Osteocyte (in vitro differentiated cells): ENCODE measurements around the gene MIEF1. TPM values are rescaled to one million over a fixed set of nuclear protein-coding genes. Genes with fewer than 3 reads are reported as not detected.
A peak's percentile ranks its signal among the peaks of the same experiment; 100 is the strongest.

Experiments used
- DNase-seq: peaks from one replicate; pipeline ENCODE4 v3.0.0; 2021; ENCODE audit warnings: mixed read lengths; ENCODE audit not compliant: unreplicated experiment; ENCODE audit errors: extremely low spot score
- H3K27ac Mint-ChIP-seq: one replicate; pipeline ENCODE4 v1.8.0; 2021; ENCODE audit warnings: mild to moderate bottlenecking, mixed read lengths; ENCODE audit not compliant: unreplicated experiment
- H3K27me3 Mint-ChIP-seq: one replicate; pipeline ENCODE4 v1.8.0; 2021; ENCODE audit warnings: mixed read lengths; ENCODE audit not compliant: unreplicated experiment
- H3K36me3 Mint-ChIP-seq: one replicate; pipeline ENCODE4 v1.8.0; 2021; ENCODE audit warnings: mixed read lengths; ENCODE audit not compliant: unreplicated experiment
- H3K4me1 Mint-ChIP-seq: one replicate; pipeline ENCODE4 v1.8.0; 2021; ENCODE audit warnings: mixed read lengths; ENCODE audit not compliant: unreplicated experiment
- H3K4me3 Mint-ChIP-seq: one replicate; pipeline ENCODE4 v1.8.0; 2021; ENCODE audit warnings: mild to moderate bottlenecking, moderate library complexity, mixed read lengths; ENCODE audit not compliant: unreplicated experiment
- H3K9me3 Mint-ChIP-seq: one replicate; pipeline ENCODE4 v1.8.0; 2021; ENCODE audit warnings: mixed read lengths; ENCODE audit not compliant: unreplicated experiment
- total RNA-seq: library from RNA; stranded (reverse); gene quantifications from 2 replicates; pipeline ENCODE4 v1.2.1, GENCODE V29; 2021
- TF ChIP-seq, protein P1 (sequence below): fragments of 200-600 bp; sonication (generic); IDR thresholded peaks from 2 replicates; pipeline ENCODE4 v1.5.0; 2021; ENCODE audit warnings: antibody characterized with exemption, mild to moderate bottlenecking, moderate library complexity

The MIEF1 gene
- total RNA-seq, 1 donor from 2014 or later = 25.8 TPM

DNA sequence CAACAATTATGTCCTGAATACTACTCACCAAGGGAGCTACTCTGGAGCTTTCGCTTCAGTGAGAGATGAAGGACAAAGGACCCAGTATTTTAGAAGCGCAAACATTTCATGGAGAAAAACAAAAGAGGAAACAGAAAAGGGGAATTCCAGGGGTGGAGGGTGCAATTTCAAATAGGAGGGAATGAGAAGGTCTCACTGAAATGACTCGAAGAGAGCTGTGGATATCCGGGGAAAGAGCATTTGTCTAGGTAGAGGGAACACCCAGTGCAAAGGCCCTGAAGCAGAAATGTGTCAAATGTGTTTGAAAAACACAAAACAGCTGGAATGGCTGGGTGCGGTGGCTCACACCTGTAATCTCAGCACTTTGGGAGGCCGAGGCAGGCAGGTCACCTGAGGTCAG lies 28.0 kb downstream of the MIEF1 start:
- Mint-ChIP-seq H3K9me3 (no peaks in the 10 kb centered on the region), H3K4me3 (no peak overlapping the region)

DNA sequence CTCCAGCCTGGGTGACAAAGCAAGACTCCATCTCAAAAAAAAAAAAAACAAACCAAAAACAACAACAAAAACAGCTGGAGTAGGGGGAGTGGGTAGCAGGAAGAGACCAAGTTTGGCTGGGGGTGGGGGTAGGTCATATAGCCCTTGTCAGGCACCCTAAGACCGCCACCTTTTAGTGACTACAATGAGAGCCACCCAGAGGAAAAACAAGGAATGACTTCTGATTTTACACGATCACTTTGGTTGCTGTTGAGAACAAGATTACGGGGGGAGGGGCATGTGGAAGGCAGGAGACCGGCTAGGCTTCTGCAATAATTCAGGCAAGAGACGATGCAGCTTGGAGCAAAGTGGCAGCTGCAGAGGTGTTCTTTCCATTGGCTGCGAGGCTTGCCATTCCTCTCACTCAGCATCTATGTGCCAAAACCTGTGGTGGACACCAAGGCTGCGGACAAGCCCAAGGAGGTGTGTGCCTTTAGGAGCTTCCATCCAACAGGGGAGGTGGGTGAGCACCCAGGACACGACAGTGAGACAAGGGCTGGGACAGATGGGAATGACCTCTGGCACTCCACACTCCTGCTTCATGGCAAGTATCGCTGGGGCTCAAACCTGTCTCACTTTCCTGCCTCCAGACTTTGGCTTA lies 28.7 kb downstream of the MIEF1 start:
- TF ChIP-seq, protein P1, sequence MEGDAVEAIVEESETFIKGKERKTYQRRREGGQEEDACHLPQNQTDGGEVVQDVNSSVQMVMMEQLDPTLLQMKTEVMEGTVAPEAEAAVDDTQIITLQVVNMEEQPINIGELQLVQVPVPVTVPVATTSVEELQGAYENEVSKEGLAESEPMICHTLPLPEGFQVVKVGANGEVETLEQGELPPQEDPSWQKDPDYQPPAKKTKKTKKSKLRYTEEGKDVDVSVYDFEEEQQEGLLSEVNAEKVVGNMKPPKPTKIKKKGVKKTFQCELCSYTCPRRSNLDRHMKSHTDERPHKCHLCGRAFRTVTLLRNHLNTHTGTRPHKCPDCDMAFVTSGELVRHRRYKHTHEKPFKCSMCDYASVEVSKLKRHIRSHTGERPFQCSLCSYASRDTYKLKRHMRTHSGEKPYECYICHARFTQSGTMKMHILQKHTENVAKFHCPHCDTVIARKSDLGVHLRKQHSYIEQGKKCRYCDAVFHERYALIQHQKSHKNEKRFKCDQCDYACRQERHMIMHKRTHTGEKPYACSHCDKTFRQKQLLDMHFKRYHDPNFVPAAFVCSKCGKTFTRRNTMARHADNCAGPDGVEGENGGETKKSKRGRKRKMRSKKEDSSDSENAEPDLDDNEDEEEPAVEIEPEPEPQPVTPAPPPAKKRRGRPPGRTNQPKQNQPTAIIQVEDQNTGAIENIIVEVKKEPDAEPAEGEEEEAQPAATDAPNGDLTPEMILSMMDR = peak; percentile 30
- peak overlapping the region; percentile 71 for H3K27ac Mint-ChIP-seq
- peaks cover 58% of the 10 kb centered on the region for H3K4me1 Mint-ChIP-seq
- peak overlapping the region; percentile 51 for H3K4me3 Mint-ChIP-seq
- peaks cover 6% of the 10 kb centered on the region for H3K36me3 Mint-ChIP-seq
- H3K9me3 Mint-ChIP-seq = no peaks in the 10 kb centered on the region
- H3K27me3 Mint-ChIP-seq = no peaks in the 10 kb centered on the region
- DNase-seq = no peak

More for the DNA sequence above, 28.0 kb downstream of the MIEF1 start:
- DNase-seq = no peak
- TF ChIP-seq, protein P1 = no peak
- peaks cover 12% of the 10 kb centered on the region for H3K36me3 Mint-ChIP-seq
- peaks cover 64% of the 10 kb centered on the region for H3K4me1 Mint-ChIP-seq
- no peaks in the 10 kb centered on the region for H3K27me3 Mint-ChIP-seq
- peak overlapping the region; percentile 38 for H3K27ac Mint-ChIP-seq

DNA sequence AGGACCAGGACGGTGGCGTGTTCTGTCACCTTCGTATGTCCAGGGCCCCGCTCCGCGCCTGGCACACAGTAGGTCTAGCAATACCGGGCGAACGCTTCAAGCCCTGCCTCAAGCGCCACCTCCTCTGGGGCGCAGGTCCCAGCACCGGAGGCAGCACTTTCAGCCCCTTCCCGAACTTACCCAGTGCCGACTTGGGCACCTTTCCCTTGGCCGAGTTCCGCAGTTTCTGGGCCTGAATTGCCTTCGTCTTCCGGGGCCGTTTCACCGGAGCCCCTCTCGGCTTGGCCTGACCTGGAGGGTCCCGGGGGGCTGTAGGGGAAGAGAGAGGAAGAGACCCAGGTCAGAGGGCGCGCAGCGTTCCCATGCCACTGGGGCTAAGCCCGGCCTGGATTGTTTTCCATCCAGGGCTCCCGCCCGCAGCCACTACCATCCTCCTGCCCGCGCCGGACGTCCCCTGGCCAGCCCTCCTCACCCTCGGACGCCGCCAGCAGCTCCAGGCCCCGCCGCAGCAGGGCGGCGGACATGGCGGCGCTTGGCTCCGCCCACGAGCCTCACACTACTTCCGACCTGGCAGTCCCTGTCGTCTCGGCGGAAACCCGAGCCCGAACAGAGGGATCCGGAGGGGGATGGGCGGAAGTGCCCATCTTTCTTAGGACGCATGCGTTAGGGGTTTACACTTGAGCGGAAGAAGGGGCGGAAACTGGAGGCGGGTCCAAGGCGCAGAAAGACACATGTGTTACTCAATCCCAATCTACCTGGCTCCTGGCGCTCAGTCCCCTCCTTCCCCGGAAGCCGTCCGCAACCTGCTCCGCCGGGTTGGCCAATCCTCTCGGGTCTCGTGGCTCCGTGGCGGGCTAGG lies 30.4 kb downstream of the MIEF1 start, which contains the start of gene RPS19BP1:
Gene RPS19BP1, minus strand, starts transcription at position 534 of the 859 bp plus-strand sequence. Its CDS starts 10 bp downstream, at position 524.
- Mint-ChIP-seq H3K27ac (peak within 1 kb of the TSS; percentile 92), H3K9me3 (no peaks in the 10 kb centered on the region), H3K27me3 (no peaks in the 10 kb centered on the region), H3K4me1 (peaks cover 51% of the 10 kb centered on the region), H3K4me3 (peak within 1 kb of the TSS; percentile 93), H3K36me3 (peaks cover 6% of the 10 kb centered on the region)
- TF ChIP-seq, protein P1 = no peak
- peak; percentile 99 for DNase-seq

DNA sequence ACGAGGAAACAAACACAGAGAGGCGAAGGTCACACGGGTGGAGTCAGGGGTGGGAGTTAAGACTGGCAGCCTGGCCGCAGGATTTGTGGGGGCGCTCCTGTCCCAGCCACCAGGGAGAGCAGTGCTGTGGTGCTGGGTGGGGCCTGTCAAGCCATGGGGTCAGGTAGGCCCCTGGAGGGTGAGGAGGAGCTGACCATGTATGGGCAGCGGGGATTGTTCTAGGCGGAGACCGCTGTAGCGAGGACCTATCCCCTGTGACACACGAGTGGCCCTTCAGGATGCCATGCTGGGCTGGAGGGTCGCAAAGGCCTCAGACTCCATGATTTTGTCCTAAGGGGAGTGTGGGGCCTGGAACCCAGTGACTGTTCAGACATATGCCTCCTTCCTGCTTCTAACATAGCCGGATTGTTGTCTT lies 32.0 kb downstream of the MIEF1 start:
- no peak overlapping the region for H3K4me3 Mint-ChIP-seq
- TF ChIP-seq, protein P1 = no peak
- no peak overlapping the region for H3K27ac Mint-ChIP-seq
- H3K36me3 Mint-ChIP-seq = peaks cover 6% of the 10 kb centered on the region
- no peak for DNase-seq
- no peaks in the 10 kb centered on the region for H3K27me3 Mint-ChIP-seq
- no peaks in the 10 kb centered on the region for H3K9me3 Mint-ChIP-seq
- H3K4me1 Mint-ChIP-seq = peaks cover 35% of the 10 kb centered on the region
